GM10266 (cell line): ENCODE data around the gene TPM4.

Source experiments
- DNase-seq: peaks from one replicate; pipeline ENCODE4 v3.0.0; 2012; ENCODE audit errors: extremely low spot score
- TF ChIP-seq, protein P1 (sequence below): IDR thresholded peaks from 2 replicates; pipeline ENCODE4 v1.5.1; 2012; ENCODE audit warnings: mild to moderate bottlenecking, low read depth; ENCODE audit not compliant: control insufficient read depth, insufficient read depth; ENCODE audit errors: missing control alignments

TPM4 gene

DNA sequence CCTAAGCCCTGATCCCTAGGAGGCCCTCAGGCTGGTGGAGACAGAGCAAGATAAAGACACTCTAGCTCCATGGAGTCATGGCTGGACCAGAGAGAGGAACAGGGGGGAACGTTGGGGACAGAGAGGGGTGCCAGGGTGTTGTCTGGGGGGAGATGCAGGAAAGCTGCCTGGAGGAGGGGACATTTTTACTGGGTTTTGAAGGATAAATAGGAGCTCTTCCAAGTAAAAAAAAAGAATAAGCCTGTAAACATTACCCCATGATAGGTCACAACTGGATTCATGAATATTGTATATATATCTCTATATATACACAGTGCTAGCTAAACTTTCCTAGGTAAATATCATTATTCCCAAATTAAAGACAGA, 67.9 kb downstream of the TPM4 start:
- TF ChIP-seq, protein P1, sequence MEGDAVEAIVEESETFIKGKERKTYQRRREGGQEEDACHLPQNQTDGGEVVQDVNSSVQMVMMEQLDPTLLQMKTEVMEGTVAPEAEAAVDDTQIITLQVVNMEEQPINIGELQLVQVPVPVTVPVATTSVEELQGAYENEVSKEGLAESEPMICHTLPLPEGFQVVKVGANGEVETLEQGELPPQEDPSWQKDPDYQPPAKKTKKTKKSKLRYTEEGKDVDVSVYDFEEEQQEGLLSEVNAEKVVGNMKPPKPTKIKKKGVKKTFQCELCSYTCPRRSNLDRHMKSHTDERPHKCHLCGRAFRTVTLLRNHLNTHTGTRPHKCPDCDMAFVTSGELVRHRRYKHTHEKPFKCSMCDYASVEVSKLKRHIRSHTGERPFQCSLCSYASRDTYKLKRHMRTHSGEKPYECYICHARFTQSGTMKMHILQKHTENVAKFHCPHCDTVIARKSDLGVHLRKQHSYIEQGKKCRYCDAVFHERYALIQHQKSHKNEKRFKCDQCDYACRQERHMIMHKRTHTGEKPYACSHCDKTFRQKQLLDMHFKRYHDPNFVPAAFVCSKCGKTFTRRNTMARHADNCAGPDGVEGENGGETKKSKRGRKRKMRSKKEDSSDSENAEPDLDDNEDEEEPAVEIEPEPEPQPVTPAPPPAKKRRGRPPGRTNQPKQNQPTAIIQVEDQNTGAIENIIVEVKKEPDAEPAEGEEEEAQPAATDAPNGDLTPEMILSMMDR: no peak
- no peak for DNase-seq

DNA sequence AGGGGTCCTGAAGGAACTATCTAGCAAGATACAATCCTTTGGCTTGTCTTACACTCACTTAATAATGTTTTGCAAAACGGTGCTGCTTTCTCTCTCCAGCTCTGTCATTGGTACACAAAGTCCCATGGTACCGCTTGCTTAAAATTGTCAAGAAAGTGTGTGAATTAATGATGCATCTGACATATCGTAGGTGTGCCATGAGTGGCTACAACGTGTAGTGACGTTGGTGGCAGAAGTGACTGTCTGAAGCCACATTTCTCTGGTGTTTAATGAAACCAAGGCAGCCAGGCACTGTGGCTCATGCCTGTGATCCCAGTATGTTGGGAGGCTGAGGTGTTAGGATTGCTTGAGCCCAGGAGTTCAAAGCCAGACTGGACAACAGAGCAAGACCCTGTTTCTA, 69.8 kb downstream of the TPM4 start:
- DNase-seq: no peak
- TF ChIP-seq, protein P1: no peak

DNA sequence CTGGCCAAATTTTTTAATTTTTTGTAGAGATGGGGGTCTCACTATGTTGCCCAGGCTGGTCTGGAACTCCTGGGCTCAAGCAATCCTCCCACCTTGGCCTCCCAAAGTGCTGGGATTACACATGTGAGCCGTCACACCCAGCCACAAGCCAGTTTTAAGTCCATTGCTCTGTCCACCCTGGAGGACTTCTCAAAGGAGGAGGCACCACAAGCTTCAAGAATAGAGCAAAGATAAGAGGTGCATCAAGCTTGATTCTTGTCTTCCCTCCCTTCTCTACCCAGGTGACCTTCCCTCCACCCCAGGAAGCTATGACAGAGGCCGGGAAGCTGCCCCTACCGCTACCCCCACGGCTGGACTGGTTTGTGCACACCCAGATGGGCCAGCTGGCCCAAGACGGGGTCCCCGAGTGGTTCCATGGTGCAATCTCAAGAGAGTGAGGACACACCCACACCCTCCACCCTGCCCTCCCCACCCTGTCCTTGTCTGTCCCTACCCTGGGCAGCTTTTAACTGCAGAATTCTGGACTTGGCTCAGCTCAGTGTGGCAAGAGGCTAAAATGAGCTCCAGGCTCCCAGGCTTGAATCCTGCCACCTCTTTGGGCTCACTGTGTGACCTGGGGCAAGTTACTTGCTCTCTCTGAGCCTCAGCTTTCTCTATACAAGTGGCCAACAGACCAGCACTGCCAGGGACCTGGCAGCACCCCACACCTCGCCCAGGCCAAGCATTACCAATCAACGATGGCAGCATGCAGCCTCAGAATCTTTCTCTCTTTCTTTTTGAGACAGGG, 72.3 kb downstream of the TPM4 start:
- TF ChIP-seq, protein P1: no peak
- no peak for DNase-seq
